HG02973 (cell line): ENCODE results near the gene ADRM1.

ENCODE experiments used
- ATAC-seq: cut with Tn5 transposase; IDR thresholded peaks from one replicate; pipeline ENCODE4 v1.9.1; 2021; ENCODE audit warnings: moderate library complexity; ENCODE audit not compliant: unreplicated experiment

Gene ADRM1

DNA sequence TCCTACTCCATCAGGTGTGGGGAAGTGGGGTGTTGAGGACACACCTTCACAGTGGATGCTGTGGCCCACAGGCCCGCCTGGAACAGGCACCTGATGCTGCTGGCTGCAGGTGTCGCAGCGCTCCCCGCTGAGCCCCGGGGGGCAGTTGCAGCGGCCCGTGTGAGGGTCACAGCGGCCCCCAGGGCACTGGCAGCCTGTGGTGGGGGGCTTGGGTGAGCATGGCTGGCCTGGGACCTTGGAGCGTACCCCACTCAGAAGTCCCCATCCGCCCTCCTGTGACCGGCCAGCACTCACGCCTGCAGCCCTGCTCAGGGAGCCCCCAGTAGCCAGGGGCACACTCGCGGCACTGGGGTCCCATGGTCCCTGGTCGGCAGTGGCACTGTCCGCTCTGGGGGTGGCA, 19.2 kb downstream of the ADRM1 start:
- no peak for ATAC-seq

DNA sequence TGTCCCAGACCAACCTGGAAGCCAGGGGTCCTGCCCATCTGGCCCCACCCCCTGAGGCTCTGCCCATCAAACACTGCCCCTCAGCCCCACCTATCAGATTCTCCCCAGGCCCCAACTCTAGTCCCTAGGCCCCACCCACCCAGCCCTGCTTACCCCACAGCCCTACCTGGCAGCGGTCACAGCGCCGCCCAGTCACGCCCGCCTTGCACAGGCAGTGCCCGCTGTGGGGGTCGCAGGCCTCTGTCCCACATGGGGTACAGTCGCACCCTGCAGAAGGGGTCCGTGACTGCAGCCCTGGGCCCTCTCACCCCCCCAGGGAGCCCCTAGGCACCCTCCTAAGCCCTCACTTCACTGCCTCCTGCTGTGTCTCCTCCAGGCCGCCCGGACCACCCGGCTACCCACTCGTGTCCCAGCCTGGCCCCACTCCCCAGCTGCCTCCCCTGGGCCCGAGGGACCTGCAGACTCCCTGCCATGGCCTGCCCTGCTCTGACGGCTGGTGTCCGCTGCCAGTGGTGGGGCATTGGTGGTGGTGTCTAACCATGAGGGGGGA, 19.8 kb downstream of the ADRM1 start:
- ATAC-seq: no peak

DNA sequence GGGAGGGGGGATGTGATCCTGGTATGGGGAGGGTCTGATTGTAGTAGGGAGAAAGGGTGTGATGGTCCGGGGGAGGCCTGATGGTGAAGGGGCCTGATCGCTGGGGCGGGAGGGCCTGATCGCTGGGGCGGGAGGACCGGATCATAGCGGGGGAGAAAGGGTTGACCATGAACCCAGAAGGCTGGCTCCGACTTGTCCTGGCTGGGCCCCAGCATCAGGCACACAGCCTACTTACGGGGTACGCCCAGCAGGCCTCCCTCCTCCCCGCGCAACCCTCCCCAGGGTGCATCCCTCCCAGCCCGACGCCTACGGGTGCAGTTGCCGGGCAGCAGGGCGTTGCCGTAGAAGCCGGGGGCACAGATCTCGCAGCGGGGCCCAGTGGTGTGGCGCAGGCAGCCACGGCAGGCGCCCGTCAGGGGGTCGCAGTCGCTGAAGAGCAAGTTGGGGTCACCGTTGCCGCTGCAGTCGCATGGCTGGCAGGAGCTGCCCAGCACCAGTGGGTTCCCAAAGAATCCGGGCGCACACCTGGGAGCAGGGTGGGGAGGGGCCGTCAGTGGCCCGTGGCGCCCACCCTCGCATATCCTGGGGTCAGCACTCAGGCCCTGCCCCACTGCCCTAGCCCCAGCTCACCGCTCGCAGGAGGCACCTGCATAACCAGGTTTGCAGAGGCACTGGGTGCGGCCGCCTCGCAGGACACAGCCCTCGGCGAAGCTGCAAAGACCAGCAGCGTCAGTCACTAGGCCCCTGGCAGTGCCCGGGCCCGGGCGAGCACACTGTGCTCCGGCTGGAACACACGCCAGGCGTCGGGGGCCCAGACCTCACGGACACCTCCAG, 20.6 kb downstream of the ADRM1 start:
- no peak for ATAC-seq

DNA sequence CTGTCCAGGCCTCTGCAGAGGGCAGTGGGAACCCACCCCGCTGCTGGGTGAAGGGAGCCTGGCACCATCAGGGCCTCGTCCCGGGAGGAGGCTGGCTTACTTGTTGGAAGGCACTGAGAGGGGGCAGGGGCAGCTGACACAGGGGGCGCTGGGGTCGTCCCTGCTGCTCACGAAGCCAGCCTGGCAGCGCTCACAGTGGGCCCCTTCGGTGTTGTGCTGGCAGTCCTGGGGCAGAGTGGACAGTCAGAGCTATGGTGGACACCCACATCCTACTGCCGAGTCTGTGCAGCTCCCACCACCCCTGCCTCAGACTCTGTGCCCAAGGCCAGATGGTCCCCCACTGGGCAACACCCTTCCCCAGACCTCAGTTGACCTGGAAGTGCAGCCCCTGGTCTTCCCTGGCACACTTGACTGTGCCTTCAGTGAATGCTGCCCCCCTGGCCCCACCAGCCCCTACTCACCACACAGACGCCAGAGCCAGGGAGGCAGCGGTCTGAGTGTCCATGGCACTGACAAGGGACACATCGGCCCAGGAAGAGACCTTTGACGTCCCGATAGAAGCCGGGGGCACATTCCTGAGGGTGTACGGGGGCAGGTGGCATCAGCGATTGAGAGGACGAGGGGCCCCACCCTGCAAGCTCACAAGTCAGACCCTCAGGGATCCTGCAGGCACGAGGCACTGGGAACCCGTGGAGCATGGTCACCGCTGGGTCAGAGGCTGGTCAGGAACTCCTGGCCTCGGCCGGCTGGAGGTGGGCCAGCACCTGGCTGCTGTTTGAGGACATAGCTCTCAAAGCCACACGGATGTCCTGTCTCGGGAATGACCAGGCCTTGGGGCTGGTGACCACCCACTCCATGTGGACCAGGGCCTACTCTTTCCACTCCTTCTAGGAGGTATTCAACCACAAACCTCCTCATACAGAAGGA, 21.4 kb downstream of the ADRM1 start:
- no peak for ATAC-seq

DNA sequence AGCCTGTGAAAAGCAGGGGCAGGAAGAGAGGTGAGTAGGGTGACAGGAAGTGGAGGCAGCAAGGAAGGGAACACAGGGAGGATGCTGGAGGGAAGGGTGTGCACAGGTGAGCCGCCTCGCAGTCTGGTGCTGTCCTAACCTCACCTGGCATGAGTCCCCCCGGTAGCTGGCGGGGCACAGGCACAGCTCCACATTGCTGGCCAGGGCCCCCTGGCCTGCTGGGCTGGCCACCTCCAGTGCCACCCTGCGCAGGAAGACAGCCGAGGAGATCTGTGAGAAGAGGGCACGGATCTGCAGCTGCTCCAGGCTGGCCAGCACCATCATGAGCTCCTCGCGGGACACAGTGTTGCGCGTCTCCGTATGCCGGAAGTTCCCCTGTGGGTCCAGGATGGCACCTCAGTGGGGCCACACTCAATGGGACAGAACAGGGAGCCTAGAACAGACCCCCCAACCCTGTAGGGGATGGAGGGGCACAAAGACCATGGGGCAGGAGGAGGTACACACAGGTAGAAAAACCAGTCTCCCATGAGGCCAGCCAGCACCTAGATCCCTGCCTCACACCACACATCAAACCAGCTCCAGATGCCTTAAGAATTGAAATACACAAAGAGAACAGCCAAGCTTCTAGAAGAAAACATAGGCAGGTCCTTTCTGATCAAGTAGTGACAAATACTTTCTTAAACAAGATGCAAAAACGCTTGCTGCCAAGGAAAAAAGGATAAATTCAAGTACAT, 22.5 kb downstream of the ADRM1 start:
- ATAC-seq: no peak

DNA sequence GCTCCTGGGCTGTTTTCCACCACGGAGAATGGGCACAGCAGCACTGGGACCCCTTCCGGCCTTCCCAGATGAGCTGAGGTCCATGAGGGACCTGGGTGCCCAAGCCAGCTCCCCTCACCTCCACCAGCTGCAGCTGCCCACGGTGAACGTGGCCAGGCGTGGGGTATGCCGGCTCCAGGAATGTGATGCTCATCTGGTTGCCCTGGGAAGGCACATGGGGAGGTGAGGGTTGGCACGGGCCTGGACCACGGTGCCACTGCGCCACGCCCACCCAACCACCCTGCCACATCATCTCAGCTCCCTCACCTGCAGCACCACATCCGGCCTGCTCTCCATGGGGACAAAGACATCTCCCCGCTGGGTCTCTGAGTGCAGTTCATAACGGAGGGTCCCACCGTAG, 23.8 kb downstream of the ADRM1 start:
- no peak for ATAC-seq

DNA sequence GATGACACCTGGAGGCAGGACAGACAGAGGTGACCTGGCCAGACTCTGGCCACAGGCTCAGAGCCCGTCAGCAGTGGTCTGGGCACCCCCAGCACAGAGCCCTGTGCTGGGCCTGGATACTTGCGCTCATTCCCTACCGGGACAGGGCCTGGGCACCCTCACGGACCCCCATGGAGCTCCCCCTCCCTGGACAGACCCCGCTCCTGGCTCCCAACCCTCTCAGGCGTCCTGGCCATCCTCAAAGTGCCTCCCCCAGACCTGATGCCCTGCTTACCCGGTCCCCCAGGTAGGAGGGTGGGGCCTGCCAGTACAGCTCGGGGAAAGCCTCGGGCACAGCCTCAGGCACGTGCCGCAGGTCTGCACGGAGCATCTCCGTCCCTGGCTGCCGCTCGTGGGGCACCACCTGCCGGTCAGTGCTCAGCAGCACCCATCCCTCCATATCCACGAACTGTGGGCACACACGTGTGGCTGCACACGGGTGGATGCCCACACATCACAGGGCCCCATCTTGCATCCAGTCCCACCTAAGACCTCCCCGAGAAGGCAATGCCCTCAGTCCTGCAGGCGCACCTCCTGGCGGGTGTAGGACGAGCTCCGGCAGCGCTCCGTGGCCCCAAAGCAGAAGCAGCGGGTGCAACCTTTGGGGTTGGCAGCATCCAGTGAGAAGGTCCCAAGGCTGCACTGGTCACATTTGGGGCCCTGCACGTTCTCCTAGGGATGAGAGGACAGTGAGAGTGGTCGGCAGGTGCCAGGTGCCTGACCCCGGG, 24.3 kb downstream of the ADRM1 start:
- no peak for ATAC-seq

DNA sequence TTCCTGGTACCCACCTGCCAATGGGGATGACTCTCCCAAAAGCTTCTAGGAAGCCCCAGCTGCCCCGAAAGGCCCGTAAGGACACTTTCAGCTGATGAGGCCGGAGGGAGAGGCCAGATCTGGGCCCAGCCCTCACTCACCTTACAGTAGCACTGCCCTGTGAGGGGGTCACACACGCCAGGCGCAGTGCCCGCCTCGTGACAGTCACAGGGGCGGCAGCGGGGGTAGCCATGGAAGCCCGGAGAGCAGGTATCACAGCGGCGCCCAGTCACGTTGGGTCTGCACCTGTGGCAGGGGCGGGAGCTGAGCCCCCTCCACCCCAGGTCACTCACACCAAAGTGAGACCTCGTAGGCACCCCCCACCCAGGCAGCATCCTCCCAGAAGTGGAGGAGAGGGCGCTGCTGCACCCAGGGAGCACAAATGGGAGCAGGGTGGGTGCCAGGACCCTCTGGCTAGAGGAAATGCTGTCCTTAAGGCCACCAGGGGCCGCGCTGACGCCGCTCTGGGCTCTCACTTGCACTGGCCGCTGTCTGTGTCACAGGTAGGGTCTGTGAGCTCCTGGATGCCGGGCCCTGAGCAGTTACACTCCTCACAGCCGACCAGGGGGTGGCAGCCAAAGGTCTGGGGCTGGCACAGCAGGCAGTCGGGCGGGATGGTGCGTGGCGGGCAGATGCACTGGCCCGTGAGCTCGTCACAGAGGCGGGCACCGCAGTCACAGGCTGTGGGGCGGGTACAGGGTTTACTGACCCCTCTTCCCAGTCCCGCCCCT, 25.1 kb downstream of the ADRM1 start:
- no peak for ATAC-seq

DNA sequence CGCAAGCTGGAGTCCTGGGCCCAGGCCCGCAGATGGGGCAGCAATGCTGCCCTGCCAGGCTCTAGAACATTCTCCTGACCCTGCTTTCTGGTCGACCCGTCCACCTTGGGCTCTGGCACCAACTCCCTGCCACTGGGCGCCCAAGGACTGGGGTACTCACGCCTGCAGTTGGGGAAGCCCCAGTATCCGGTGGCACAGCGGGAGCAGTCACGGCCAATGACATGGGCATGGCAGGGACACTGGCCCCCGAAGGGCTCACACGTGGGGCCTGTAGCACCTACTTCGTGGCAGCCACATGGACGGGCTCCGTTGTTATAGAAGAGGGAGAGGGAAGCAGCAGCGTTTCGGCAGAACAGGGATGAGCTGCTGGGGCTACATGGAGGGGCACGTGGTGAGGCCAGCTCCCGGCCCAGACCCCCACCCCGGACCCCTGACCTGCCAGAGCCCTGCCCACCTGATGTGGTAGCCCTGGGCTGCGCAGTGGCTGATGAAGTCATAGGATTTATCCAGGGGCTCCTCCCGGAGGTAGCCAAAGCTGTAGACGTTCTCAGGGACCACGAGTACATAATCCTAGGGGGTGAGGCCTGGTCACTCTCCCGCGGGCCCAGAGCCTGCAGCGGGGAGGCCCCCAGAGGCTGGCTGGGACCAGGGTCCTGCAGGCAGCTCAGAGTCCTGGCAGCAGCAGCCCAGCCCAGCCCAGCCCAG, 26.0 kb downstream of the ADRM1 start:
- no peak for ATAC-seq

DNA sequence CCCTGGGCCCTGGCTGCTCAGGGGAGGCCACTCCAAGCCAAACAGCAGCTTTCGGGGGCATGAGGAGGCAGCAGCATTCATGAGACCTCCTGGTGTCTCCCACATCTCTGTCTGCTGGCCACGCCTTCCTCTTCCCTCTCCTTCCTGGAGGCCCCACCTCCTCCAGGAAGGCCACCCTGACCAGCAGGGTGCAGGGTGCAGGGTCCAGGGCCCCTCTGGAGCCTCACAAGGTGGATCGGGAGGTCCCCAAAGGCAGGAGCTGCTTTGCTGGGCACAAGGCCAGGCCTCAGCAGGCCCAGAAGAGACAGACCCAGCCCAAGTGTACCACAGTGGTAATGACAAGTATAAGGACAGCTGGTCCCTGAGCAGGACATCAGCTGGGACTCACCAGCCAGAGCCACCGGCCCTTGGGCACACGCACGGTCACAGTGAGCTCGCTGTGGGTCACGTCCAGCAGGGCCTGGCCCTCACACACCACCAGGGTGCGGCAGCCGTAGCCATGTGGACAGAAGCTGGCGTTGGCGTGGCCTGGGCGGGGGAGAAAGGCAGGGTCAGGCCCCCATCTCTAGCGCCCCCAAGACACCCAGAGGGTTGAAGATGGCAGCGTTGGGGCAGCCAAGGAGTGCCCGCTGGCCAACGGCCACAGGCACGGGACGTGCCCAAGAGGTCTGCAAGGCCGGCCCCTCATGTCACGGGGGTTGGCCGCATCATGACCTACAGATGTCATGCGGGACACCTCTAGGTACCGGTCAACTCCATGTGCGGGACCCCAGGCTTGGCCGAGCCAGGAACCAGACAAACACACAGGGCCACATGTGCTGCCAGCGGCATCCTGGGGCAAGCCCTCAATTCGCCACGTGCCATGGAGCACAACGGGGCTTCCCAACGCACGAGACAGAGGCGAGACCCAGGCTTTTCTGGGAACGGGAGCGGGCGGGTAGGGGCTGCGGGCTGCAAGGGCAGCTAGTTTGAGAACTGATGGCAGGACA, 26.9 kb downstream of the ADRM1 start:
- no peak for ATAC-seq

DNA sequence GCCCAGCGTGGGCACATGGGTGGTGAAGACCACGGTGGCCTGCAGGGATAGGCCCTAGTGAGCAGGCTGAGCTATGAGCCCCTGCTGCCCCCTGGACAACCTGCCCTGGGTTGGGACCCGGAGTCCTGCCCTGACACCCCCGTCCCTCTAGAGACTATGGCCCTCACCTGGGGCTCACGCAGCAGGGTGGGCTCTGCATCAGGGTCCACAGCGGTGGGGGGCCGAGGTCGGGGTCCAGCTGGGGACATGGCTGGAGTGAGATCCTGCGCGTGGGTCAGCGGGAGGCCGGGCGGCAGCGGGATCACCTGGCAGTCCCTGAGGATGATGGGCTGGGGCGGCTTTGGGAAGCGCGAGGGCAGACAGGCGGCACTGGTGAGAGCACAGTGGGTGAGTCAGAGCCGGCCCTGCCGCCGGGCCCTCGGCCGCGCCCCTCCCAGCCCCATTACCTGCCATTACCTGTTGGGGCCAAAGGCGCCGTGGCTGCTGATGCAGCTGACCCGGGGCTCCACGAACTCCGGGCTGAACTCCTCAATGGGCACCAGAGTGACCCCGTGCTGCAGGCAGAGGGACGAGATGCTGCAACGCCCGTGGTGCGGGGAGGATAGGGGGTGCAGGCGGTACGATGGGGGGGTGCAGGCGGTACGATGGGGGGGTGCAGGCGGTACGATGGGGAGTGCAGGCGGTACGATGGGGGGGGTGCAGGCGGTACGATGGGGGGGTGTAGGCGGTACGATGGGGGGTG, 27.9 kb downstream of the ADRM1 start:
- no peak for ATAC-seq

DNA sequence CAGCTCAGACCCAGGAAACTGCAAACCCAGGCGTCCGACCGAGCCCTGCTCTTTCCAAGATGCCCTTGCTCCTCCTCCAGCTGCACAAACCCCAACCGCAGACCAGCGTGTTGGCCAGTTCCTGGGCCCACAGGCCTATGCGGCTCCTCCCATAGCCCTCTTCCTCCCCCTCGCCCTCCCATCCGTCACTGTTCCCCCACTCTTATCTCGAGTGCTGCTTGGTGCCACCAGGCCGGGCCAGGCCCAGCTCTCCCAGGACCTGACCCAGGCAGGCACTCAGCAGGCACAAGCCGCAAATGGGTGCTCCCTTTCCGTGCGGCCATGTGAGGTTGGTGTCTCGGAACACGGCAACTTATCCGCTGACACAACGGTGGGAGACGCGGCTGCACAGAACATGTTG, 28.6 kb downstream of the ADRM1 start:
- ATAC-seq: no peak

DNA sequence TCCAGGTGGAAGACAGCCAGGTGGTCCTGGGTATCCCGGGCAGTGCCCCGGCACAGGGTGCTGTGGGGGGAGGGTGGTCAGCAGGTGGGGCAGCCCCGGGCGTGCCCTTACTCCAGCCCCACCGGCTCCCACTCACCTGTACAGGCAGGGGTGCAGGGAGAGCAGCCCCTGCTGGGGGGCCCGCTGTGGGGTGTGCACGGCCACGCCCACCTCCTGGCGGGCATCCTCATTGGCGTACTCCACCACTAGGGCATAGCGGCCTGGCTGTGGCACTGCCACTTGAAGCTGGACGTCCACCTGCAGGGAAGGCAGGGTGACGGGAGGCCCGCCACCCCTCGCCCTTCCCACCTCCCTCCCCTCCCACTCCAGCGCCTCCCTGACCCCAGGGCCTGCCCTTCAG, 29.6 kb downstream of the ADRM1 start:
- no peak for ATAC-seq

DNA sequence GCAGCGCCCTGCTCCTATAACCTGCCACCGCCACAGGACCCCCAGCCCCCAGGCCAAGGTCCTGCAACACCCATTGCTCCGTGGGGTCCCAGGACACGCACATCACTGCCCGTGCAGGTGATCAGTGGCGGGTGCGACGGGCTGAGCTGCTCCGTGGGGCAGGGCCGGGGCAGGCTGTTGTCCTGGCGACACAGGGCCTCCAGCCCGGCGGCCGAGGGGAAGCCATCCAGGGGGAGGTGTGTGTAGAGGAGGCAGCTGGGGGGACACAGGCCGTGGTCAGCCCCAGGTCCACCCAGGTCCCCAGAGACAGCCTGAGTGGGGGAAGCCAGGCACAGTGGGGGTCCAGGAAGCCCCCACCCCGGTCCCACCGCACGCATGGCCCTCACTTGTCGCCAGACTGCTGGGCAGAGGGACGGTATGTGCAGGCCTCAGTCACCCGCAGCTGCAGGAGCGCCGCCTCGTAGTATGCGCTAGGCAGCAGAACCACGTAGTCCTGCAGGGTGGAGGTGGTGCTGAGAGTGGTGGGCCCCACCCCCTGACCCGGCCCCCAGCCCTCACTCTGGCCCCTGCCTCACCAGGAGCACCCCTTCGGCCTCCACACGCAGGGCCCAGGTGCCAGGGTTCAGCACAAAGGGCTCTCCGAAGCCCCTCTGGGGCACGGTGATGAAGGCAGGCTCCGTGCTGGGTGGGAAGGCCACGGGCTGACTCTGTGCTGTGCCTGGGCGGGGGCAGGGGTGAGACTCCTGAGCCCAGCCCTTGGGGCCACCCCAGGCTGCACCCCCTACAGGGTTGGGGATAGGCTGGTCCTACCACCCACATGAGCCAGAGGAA, 30.4 kb downstream of the ADRM1 start:
- ATAC-seq: no peak

DNA sequence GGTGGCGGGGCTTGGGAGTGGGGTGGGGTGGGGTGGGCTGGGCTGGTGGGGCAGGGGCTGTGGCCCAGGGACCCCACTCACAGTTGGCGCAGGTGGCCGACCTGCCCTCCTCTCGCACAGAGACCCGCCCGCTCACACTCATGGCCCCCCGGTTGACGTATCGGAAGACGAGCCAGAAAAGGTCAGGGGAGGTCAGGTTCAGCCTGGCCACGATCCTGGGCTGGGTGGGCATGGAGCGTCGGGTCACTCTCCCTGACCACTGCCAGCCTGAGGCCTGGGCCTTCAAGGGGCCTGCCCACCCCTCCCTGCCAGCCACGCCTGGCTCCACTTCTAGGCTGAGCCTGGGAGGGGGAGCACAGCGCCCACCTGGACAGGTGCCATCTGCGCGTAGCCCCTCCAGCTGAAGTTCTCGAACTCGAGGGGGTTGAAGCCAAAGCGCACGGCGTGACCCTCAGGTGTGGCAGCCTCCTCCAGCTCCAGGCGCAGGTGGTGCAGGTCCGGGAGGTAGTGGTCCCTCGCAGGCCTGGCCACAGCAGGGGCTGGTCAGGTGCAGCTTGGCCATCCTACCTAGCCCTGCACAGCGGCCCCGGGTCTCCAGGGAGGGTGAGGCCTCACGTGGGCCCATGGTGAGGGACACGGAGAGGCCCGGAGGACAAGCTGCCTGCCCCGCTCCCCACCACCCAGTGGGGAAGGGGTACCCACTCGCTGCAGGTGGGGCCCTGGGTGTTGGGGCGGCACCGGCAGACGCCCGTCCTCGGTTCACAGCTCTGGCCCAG, 31.2 kb downstream of the ADRM1 start:
- ATAC-seq: no peak
